SH-SY5Y (cell line): ENCODE measurements around the gene KIAA0232.

Source experiments
- GATA2 ChIP-seq: IDR thresholded peaks from 2 replicates; pipeline ENCODE4 v1.6.1; 2011; ENCODE audit warnings: mild to moderate bottlenecking, low read depth, low read length
- GATA3 ChIP-seq: IDR thresholded peaks from 2 replicates; pipeline ENCODE4 v1.6.1; 2011; ENCODE audit warnings: low read depth, mild to moderate bottlenecking, low read length, moderate library complexity

Gene KIAA0232

DNA sequence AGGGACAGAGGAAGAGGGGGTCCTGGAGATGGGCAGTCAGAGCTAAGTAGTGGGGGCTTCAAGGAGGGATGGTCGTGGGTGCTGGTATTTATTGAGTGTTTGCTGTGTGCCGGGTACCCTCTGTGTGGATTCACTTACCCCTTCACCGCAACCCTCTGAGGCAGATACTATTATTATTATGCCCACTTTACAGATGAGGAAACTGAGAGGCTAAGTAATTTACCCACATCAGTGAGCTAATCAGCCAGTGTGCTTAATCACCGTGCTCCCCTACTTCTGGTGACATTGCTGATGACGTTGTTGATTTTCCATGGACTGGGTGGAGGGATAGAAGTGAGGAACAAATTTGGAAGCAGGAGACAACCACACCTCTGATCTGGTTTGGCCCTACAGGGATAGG is 4.1 kb upstream of the KIAA0232 start:
- TF ChIP-seq GATA2: no peak

DNA sequence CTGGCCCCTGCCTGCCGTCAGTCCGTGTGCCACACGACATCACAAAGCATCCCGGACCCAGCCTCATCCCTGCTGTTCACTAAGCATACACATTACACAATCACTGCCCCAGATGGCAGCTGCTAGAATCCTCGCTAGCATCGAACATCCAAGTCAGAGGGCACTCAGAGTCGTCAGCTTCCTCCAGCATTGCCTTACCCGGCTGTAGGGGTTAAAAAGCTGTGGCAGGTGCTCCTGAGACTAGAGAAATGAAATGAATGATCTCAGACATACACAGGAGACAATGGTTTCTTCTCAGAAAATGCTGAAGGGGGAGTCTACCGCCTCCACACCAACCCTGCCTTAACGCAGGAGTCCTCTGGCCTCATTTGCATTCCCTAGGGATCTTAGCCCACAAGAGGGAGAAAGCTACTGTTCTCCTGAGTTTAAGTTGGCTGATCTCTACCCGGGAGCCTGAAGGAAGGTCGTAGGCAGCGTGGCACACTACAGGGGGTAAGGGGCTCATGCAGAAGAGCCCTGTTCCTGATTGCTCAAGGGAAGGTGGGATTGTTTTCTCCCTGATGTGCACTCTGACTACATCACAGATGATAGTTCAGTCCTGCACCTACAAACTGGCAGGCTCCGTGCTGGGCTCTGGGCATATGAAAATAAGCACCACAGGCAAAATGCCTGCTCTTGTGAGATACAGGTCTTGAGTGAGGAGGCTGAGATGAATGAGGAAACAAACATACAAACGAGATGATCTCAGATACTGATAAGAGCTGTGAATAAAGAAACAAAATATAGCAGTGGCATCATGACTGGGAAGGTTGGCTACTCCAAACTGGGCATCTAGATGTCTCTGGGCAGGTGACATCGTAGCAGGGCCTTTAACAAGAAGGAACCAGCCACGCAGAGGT is 2.6 kb upstream of the KIAA0232 start:
- TF ChIP-seq GATA3 (no peak), GATA2 (no peak)

DNA sequence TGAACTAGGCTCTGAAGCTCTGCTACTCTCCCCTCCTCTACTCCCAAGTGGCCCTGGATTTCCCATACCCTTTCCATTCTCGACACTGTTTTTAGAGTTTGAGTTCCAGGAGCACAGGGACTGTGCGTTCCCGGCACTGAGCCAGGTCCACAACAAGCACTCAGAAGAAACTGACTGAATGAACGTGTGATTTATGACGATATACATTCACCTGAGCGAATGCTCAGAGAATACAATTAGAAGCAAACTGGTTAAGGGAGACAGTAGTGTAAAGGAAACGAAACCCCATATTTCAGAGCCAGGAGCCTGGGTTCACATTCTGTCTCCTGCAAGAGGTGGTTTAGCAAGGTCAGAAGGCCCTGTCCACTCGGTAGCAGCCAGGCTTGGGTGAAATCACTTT is 1.4 kb upstream of the KIAA0232 start:
- TF ChIP-seq GATA3: no peak

DNA sequence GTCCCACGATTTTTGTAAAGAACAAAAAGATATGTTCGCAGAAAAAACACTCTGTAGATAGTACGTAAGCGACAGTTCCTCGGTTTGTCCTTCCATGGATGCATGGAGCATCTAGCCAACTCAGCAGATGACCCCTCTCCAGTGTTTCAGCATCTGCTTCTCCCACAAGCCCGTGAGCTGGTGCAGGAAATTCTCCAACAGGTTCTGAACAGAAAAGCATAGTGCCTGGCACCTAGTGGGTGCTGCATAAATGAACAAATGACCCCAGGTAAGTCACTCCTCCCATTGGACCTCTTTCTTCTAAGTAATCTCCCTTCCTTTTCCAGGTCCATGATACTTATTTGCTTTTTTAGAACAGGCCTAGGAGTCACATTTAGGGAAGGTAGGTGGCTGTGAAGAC is 966 bp upstream of the KIAA0232 start:
- TF ChIP-seq GATA3 (no peak), GATA2 (no peak)

DNA sequence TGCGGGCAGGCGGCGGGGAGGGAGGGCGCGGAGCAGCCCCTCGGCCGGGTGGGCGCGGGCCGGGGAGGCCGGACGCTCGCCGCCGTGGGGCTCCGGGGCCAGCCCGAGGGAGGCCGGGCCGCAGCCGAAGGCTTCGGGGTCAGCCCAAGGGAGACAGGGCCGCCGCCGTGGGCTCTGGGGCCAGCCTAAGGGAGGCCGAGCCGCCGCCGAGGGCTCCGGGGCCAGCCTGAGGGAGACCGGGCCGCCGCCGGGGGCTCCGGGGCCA is 251 bp downstream of the KIAA0232 start:
- TF ChIP-seq GATA3: no peak
- no peak for TF ChIP-seq GATA2

DNA sequence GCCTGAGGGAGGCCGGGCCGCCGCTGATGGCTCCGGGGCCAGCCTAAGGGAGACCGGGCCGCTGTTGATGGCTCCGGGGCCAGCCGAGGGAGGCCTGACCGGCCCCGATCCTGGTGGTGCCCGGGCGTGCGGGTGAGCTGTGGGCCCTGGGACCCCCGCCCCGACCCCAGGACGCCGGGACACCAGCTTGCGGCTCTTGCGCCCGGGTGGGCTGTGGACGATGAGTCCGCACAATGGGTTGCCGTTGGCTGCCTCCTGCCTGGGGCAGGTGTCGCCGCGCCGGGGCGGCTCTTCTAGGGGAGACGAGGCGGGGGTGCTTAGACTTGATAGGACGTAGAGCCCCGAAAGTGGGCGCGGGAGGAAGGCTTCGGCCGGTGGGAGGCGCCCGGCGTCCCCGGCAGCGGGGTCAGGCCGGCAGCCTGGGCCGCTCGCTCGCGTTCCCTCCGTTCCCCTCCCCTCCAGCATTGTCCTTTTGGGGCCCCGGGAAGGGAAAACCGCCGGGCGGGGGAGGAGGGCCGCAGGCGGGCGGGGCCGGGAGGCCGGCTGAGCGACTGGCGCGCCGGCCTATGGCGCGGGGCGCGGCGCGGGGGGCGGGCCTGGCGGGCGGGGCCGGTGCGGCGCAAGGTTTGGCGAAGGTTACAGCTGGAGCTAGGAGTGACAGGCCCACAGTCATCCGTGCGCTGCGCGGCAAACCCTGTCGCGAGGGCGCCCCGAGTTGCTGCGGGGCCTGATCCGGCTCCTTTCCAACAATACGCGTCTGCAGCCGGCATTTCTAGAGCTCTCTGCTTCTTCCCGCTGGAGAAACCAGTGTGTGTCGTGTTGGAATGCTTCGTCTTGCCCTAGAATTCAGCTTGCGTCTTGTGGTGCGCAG is 819 bp downstream of the KIAA0232 start:
- TF ChIP-seq GATA3 (no peak), GATA2 (no peak)

DNA sequence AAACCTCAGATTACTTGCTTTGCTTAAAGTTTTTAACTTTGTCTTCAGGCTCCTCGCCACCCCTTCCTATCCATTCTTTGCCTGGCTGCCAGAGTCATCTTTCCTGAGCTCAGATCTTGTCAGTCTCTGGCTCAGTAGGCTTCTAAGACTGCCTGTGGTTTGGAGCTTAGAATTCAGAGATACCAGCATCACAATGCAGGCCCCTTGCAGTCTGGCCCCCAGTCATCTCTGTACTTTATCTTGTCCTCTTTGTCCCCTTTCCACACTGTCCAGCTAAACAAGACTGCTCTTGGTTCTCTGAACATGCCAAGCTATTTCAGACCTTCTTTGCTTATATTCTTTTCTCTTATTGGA is 3.0 kb downstream of the KIAA0232 start:
- TF ChIP-seq GATA3: no peak
- TF ChIP-seq GATA2: no peak

DNA sequence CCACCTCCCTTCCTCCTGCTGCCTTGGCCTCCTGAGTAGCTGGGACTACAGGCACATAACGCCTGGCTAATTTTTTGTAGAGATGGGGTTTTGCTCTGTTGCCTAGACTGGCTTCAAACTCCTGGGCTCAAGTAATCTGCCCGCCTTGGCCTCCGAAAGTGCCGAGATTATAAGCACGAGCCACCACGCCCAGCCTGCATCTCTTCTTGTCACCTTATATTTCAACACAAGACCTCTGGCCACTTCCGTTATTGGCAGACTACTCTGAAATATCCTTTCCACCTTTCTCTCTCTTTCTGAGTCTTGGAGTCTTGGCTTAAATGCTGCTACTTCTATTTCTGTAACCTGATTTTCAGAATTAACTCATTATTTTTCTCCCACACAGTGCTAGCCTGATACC is 5.6 kb downstream of the KIAA0232 start:
- no peak for TF ChIP-seq GATA2
- no peak for TF ChIP-seq GATA3

DNA sequence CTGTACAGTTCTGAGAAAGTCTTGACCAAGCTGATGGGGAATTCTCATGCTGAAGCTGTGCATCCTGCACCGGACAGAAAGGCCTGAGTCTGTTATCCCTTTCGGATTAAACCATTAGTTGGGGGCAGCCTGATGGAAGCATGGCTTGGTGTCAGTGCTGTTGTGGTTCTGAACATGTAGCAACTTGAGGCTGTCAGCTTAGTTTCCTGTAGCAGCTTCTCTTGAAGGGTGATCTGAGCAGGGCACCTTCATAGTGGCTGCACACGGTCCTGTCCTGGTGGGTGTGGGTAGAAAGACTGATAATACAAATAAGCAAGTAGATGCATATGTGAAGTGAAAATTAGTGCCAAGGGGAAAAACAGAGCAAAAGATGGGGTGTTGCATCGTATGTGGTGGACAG is 11.7 kb downstream of the KIAA0232 start:
- TF ChIP-seq GATA2 (no peak), GATA3 (no peak)

DNA sequence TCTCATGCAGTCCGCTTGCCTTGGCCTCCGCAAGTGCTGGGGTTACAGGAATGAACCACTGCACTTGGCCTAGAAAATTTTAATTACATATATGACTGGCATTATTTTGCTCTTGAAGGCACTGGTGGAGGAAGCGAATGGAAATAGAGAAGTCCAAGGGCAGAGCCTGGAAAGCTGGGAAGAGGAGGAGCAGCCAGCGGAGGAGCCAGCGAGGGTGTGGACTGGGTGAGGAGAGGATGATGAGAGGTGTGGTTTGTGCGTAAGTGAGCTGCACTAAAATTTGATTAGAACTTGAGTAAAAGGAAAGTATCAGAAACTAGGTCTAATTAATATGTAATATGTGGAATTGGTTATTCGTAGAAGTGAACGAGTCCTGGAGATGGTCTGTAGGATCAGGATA is 13.3 kb downstream of the KIAA0232 start:
- TF ChIP-seq GATA2 (no peak), GATA3 (no peak)

DNA sequence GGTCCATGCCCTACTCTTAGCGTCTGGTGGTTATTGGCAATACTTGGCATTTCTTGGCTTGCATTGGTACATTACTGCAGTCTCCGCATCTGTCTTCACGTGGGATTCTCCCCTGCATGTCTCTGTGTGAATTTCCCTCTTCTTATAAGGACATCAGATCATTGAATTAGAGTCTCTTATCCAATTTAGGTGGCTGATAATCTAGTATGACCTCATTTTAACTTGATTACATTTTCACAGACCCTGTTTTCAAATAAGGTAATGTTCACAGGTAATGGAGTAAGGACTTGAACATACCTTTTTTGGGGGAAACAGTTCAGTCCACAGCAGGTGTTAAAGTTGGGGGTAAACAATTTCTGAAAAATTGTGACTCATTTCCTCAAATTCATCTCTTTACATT is 16.6 kb downstream of the KIAA0232 start:
- TF ChIP-seq GATA2 (no peak), GATA3 (no peak)

DNA sequence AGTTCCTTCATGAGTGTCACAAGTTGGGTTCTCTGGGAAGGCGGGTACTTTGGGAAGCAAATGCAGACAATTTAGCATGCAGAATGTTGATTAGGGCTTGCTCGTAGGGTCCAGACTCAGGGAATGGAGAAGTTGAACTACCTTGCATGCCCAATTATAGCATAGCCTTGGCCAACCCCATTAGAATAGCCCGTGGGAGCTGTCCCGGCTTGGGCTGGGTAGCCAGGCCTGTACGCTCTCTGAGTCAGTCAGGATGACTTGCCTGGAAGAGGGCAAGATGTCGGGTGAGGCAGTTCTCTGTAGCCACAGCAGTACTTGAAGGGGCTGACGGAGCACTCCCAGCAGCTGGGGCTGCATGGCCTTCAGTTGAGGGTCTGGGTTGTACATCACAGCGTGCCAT is 19.5 kb downstream of the KIAA0232 start:
- TF ChIP-seq GATA3 (no peak), GATA2 (no peak)

DNA sequence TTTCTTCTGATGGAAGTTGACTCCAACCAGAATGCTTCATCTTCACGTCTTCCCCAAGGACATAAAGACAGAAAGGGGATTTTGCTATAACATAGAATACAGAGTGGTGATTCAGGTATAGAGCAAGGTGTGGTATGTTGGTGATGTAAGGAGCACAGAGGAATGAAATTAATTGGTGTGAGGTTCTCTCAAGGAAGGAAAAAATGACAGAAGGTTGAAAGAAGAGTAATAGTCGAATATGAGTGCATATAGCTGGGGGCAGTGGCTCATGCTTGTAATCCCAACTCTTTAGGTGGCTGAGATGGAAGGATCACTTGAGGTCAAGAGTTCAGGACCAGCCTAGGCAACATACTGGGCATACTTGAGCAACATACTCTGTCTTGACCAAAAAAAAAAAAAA is 20.1 kb downstream of the KIAA0232 start:
- TF ChIP-seq GATA3 (no peak), GATA2 (no peak)

DNA sequence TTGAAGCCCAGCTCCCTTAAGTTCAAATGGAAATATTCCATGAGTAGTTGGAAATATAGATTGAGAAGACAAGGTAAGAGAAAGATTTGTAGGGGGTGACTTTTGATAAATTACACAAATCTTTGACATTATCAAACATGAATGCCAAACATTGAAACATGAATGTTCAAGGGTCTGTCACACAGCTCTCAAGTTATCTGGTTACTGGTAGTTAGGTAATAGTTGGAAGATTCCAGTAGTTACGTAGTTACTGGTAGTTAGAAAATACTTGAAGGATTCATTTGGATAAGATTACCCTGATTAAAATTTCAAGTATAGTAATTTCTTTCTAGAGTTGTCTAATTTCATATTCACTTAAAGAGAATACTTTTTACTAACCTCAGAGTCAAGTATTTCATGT is 20.7 kb downstream of the KIAA0232 start:
- no peak for TF ChIP-seq GATA3
- TF ChIP-seq GATA2: no peak

DNA sequence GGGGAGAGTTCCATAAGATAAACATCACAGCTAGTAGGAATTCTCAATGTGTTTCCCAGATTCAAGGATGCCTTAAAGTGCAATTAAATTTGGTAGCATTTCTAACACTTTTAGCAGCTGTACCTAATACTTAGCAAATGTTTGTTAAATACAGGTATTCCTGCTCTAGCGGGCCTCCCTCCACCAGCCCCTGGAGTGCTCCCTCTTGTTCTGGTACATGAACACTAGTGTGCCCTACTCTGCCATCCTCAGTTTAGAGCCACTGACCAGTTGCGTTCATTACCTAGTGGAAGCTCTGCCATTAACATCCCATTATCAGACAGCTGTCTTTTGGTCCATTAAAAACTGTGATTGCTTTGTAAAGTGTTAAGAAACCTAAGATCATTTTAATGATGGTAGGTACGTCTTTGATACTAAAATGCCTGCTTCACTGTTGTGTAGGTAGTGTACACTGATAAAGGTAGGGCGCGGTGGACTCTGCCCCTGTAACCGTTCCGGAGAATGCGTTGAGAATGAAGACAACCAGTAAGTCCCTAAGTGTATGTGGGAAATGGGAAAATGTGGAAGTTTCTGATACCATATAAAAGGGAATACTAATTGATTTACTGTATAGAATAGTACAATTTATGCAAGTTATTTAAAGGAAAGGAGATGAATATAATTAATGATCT is 21.7 kb downstream of the KIAA0232 start:
- TF ChIP-seq GATA2 (no peak), GATA3 (no peak)
